ENCODE results near the gene RASGRF2.

DNA sequence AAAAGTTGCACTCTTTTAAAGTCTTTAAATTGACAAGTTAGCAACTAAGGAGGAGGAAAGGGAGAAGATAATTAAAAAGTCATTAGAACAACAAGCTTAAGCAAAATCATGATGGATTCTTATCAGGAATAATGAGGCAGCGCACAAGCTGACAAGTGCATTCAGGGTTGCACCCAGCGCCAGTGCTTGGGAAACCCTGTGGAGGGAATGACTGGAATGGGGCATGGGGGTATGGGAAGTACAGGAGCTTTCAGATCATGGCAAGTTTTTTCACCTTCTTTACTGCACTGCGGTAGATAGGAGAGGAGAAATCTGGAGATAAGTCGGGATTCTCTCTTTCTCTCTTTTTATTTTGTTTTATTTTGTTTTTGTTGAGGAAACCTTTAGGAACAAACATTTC is 155.1 kb downstream of the RASGRF2 start:
- TF ChIP-seq FOXA1 (IDR thresholded peaks at IDR 0.05), result no peak
- no peak for TF ChIP-seq HDGF (IDR thresholded peaks at IDR 0.05; ENCODE audit: borderline replicate concordance)
- TF ChIP-seq, protein P1, sequence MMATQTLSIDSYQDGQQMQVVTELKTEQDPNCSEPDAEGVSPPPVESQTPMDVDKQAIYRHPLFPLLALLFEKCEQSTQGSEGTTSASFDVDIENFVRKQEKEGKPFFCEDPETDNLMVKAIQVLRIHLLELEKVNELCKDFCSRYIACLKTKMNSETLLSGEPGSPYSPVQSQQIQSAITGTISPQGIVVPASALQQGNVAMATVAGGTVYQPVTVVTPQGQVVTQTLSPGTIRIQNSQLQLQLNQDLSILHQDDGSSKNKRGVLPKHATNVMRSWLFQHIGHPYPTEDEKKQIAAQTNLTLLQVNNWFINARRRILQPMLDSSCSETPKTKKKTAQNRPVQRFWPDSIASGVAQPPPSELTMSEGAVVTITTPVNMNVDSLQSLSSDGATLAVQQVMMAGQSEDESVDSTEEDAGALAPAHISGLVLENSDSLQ (IDR thresholded peaks at IDR 0.05), result no peak
- no peak for TF ChIP-seq BHLHE40 (IDR thresholded peaks at IDR 0.05; ENCODE audit: borderline replicate concordance)
- no peak for TF ChIP-seq FOXK2 (IDR thresholded peaks at IDR 0.05)
- TF ChIP-seq SP1 (IDR thresholded peaks at IDR 0.05), result no peak
- no peak for TF ChIP-seq L3MBTL2 (conservative IDR thresholded peaks at IDR 0.05)
- no peak for TF ChIP-seq LEF1 (IDR thresholded peaks at IDR 0.05; ENCODE audit: borderline replicate concordance)
- TF ChIP-seq NFRKB (IDR thresholded peaks at IDR 0.05), result no peak
- no peak for TF ChIP-seq SUZ12 (IDR thresholded peaks at IDR 0.05)
- no peak for TF ChIP-seq TARDBP (IDR thresholded peaks at IDR 0.05)
- no peak for TF ChIP-seq CTBP1 (IDR thresholded peaks at IDR 0.05; ENCODE audit: borderline replicate concordance)
- no peak for TF ChIP-seq FOXM1 (IDR thresholded peaks at IDR 0.05; ENCODE audit: borderline replicate concordance)
- no peak for TF ChIP-seq ARNT (IDR thresholded peaks at IDR 0.05)

Measured in HEK293T (cell line).